Prostate gland (tissue), 2 donors: ENCODE data around the gene PCDH17.

ENCODE experiments used
- POLR2AphosphoS5 ChIP-seq: sonication (generic); formaldehyde crosslinking; IDR thresholded peaks from one replicate; pipeline ENCODE4 v1.6.1; 2017; ENCODE audit warnings: antibody characterized with exemption
- TF ChIP-seq, protein P1 (sequence below), 4 experiments: fragments of 200-600 bp in 2 of 4; fragments of 450-650 bp in 2 of 4; sonication (generic) in 2 of 4; IDR thresholded peaks; 1 replicate in 3 of 4; 2 replicates in 1 of 4; pipeline ENCODE4 v1.5.1; 2016 to 2019; ENCODE audit warnings: antibody characterized with exemption in 4 of 4, mild to moderate bottlenecking in 2 of 4, moderate library complexity in 2 of 4

- TF ChIP-seq, protein P1, sequence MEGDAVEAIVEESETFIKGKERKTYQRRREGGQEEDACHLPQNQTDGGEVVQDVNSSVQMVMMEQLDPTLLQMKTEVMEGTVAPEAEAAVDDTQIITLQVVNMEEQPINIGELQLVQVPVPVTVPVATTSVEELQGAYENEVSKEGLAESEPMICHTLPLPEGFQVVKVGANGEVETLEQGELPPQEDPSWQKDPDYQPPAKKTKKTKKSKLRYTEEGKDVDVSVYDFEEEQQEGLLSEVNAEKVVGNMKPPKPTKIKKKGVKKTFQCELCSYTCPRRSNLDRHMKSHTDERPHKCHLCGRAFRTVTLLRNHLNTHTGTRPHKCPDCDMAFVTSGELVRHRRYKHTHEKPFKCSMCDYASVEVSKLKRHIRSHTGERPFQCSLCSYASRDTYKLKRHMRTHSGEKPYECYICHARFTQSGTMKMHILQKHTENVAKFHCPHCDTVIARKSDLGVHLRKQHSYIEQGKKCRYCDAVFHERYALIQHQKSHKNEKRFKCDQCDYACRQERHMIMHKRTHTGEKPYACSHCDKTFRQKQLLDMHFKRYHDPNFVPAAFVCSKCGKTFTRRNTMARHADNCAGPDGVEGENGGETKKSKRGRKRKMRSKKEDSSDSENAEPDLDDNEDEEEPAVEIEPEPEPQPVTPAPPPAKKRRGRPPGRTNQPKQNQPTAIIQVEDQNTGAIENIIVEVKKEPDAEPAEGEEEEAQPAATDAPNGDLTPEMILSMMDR (IDR thresholded peaks at IDR 0.05) = no peak
- no peak for TF ChIP-seq POLR2AphosphoS5
Observed at GRCh38 chr13:57724486-57725272, 93.1 kb downstream of the PCDH17 start.
